ENCODE data around the gene FAM135A.

- TF ChIP-seq CTCF (conservative IDR thresholded peaks at IDR 0.05; ENCODE audit: low read depth in 2 of 2) (no peak), POLR2AphosphoS5 (IDR thresholded peaks at IDR 0.05; ENCODE audit: low read depth) (no peak), EZH2 (IDR thresholded peaks at IDR 0.05; ENCODE audit: low read depth, unreplicated experiment) (no peak), REST (IDR thresholded peaks at IDR 0.05; ENCODE audit: unreplicated experiment) (no peak), EZH2phosphoT487 (IDR thresholded peaks at IDR 0.05; ENCODE audit: unreplicated experiment) (no peak)
Observed at GRCh38 chr6:70396796-70397729, 16.2 kb upstream of the FAM135A start.
